HG03139 (cell line): ENCODE results near the gene SSBP4.

ENCODE experiments used
- ATAC-seq: cut with Tn5 transposase; IDR thresholded peaks from one replicate; pipeline ENCODE4 v1.9.1; 2021; ENCODE audit not compliant: unreplicated experiment

Gene SSBP4

GRCh38 chr19:18464646-18465045 is 45.4 kb downstream of the SSBP4 start:
- ATAC-seq: no peak

DNA sequence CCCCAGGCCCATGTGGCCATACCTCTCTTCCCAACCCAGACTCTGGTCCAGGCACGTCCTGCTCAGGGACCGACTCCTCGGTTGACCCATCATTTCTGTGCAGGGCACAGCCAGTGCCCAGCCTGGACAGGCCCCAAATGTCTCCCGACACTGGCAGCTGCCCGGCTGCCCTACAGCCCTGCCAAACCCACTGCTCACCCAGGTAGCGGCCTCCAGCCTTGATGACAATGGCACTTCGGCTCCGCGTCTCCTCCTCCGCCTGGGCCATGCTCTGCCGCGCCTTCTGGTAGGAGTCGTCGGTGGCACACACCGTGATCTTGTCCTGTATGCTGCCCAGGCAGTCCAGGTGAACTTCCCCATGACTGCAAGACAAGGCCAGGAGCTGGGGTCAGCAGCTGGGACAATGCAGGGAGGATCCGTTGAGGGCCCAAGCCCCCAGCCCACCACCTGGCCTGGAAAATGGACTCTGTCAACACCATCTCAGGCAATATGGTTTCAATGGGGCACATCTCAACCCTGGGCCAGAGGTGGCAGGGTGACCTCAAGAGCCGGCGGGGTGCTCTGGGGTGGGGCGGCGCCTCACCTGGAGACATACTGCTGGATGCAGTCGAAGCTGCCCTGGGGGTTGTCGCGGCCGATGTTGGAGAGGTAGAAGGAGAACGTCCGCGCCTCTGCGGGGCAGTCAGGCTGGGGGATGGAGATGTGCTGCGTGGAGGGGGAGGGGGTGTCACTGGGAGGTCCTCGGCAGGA is 46.2 kb downstream of the SSBP4 start:
- no peak for ATAC-seq

DNA sequence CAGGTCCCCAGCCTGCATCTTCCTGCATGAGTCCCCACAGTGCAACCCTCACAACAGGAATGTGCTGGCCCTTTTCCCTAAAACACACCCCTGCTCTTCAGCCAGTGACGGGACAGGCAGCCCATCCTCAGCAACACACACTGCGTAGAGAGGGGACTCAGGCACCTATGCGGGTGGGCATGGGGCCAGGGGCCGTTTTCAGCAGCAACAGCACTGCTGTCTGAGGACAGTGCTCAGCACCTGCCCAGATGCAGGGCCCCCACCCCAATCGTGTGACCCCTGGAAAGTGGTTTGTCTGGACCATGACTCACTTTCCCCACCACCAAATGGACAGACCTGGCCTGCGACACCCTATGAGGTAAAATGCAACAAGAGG is 46.8 kb downstream of the SSBP4 start:
- no peak for ATAC-seq

DNA sequence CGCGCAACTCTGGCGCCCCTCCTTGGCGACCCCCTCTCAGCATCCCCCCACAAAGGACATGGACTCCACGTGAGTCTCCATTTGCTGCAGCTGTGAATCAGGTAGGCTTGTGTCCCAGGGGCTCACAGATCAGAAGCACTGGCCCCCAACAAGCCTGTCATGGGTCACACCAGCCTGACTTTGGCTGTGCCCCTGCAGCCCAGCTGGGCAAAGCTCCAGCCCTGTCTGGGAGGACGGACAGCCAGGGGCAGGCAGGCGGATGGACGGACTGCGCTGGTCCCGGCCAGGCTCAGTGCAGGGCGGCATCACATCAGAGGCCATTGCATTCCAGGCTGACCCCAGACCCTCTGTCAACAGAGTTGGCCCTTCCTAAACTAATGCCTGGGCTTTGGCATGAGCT is 47.2 kb downstream of the SSBP4 start:
- no peak for ATAC-seq

GRCh38 chr19:18467978-18468377 is 48.8 kb downstream of the SSBP4 start:
- no peak for ATAC-seq

DNA sequence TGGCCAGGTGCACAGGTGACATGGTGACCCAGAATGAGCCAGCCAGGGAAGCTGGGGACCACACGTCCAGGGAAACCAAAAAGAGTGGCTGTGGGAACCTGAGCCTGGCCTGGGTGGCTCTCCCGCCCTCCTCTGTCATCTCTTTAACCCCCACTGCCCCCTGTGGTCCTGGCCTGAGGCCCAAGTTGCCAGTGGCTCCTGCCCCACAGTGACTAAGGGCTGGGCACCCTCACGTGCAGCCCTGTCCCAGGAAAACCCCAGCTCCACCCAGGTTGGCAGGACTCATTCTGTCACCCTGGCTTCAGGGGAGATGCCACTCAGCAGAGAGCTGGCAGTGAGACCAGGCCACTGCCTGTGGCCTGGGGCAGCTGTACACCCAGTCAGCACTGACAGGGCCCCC is 49.3 kb downstream of the SSBP4 start:
- no peak for ATAC-seq

- ATAC-seq: no peak
Observed at GRCh38 chr19:18469069-18469846, 50.1 kb downstream of the SSBP4 start.

GRCh38 chr19:18470787-18471186 is 51.6 kb downstream of the SSBP4 start:
- ATAC-seq: no peak

DNA sequence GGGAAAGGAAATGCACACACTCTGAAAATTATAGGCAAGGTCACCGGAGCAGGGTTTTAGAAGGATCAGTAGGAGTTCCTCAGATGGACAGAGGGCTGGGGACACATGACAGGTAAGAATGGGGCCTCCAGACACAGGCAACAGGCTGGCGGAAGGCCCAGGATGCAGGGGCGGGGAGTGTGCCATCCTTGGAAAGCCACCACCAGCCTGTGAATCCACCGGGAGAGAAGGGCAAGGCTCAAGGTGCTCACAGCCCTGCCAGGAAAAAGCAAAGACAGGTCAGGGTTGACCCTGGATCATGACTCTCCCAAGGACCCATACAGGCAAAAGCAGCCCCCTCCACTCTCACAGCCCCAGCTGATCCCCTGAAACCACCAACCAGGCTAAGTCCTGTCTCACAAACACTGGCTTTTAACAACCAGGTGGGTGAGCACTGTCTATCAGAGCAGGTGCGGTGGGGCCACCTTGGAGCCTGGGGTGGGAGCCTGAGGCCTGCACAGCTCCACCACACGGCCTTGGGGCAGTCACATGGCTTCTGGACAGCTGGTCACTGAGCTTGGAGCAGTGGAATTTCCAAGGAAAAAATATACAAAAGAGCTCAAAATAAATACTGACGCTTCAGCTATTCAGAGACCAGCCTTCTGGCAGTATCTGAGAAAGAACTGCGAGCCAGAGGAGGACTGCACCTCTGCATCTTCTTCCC is 54.0 kb downstream of the SSBP4 start:
- ATAC-seq: no peak

GRCh38 chr19:18473706-18474087 is 54.5 kb downstream of the SSBP4 start:
- no peak for ATAC-seq

GRCh38 chr19:18474366-18474887 is 55.2 kb downstream of the SSBP4 start:
- no peak for ATAC-seq

DNA sequence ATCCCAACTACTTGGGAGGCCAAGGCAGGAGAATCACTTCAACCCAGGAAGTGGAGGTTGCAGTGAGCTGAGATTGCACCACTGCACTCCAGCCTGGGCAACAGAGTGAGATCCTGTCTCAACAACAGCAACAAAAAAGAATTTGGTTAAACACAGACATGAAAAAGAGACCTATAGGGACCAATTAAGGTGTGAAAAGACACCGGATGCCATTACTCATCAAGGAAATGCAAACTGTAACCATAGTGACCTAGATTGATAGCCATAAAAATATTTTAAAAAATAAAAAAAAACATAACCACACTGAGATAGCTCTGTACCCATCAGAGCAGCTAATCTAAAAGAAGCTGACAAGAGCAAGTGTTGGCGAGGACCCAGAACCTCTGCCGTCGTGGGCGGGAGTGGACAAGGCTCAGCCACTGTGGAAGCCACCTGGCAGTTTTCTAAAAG is 55.8 kb downstream of the SSBP4 start:
- no peak for ATAC-seq

DNA sequence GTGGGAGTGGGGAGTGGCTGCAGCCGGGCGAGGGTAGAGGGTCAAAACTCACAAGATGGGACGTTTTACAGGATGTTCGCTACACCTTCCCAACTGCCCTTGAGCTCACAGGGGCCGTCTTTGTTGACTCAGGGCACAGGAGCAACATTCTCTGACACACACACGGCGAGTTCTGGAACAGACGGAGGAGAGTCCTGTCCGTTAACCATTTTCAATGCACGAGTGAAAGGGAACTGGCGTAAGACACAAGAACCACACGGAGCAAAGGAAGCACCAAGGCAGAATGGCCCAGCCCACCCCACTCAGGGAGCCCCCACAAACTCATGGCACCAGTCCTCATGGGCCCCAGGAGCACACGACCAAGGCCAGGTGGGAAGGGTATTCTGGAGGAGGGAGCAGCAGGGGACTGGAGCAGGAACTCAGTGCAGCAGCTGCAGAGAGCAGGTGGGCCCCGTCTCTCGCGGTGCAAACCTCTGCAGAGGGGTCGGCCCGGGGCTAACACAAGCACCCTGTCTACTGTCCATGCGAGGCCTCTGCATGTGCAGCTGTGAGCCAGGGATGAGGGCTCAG is 56.6 kb downstream of the SSBP4 start:
- ATAC-seq: no peak

DNA sequence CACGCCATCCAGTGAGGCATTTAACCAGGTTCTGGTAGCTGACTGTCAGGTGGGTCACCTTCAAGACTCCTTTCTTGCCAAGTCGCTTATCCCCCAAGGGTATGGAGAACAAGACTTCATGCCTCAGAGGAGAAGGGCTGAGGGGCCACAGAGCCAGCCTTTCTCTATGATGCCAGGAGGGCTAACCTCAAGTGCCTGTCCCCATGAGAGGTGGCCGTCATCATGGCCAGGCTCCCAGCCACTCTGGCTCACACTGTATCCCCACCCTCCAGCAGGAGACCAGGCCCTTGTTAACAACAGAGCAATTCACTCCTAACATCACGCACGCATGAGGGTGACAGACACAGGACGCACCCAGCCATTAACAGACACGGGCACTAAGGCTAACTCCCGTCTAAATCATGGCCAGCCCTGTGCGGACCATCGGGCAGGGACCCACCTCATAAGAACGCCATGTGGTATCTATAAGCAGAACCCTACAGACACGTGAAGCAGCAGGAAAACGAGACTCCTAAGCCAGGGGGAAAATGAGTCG is 57.4 kb downstream of the SSBP4 start:
- no peak for ATAC-seq

DNA sequence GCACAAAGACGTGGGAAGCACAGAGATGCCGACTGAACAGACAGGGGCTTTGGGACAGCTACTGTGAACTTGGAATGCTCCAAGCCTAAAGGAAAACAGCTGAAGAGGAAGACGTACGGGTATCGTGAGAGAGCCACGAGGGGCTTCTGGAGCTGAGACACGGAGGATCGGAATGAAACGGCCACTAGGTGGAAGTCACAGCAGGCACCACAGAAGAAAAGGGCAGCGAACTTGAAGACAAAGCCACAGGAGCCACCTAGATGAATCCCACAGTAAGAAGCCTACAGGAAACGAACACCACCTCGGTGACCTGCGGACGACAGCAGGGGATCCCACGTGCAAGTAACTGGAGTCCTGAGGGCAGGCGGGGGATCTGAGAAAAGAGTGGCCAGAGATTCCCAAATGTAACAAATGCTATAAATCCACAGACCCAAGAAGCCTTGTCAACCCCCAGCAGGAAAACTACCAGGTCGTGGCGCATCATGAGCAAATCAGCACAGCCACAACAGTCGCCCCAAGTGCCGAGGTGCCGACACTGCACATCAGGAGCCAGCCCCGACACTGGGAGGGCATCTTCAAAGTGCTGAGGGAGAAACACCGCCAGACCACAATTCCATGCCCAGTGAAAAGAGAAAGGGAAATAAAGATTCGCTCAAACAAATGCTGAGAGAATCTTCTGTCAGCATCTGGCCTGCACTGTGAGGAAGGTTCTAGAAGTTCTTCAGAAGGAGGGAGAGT is 58.0 kb downstream of the SSBP4 start:
- ATAC-seq: no peak

DNA sequence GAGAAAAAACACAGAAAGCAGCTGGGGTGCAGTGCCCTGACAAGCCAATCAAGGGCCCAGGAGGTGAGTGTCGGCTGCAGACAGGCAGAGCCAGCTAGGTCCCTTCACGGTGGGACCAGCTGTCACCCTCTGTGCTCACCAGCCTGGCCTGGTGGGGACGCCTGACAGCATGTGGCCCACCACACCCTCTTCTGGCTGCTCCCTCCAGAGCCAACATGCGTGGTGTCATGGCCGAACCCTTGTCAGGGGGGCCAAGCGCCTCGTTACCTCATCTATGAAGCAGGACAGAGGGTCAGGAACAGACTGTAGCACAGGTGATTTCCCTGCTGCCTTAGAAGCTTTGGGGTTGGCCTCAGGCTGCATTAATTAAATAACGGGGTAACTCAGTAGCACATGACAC is 58.8 kb downstream of the SSBP4 start:
- ATAC-seq: no peak

GRCh38 chr19:18478545-18479311 is 59.5 kb downstream of the SSBP4 start:
- ATAC-seq: no peak

DNA sequence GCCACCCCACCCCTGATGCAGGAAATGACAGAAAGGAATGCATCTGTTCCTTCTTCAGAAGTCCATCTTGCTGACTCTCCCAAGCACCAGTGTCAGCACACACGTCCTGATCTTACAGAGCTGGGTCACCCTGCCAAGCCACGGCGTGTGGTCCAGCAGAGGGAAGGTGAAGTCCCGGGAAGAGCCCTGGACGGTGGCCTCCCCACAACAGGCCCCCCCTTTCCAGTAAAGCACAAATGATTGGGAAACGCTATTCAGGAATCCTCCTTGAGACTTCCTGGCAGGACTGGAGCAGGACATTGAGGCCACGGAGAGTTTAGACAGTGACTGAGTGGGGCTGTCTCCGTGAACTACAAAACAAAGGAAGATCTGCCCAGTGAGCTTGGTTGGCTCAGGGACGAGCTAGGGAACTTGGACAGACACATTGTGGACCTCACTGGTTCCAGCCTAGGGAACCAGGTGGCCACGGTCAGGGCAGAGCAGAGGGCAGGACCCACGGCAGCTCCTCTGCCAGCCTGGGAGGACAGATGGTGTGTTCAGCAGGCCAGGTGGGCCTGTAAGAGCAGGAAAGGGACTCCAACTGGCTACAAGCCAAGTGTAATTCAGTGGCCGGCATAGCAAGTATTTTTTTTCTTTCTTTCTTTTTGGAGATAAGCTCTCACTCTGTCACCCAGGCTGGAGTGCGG is 61.0 kb downstream of the SSBP4 start:
- ATAC-seq: no peak
